Skeletal muscle satellite cell (primary cell): Measurements from ENCODE around the gene DNAI1.
"Not testable (repeated sequence)": the region's sequence is repeated elsewhere in the genome, so short reads cannot be mapped to it uniquely, and the experiment has no call there.

Experiments used
- H3K27me3 ChIP-seq: 2 replicates; pipeline ENCODE4 v1.7.0; 2013; ENCODE audit warnings: low read length; ENCODE audit not compliant: control insufficient read depth, insufficient read depth
- H3K36me3 ChIP-seq: 2 replicates; pipeline ENCODE4 v1.7.0; 2013; ENCODE audit warnings: mild to moderate bottlenecking, control low read depth, low read length; ENCODE audit not compliant: insufficient read depth
- H3K4me1 ChIP-seq: 2 replicates; pipeline ENCODE4 v1.7.0; 2013; ENCODE audit warnings: low read length; ENCODE audit not compliant: control insufficient read depth, insufficient read depth
- H3K4me2 ChIP-seq: 2 replicates; pipeline ENCODE4 v1.7.0; 2013; ENCODE audit warnings: mild to moderate bottlenecking, low read length
- H3K4me3 ChIP-seq: 2 replicates; pipeline ENCODE4 v1.7.0; 2013; ENCODE audit warnings: low read length
- H3K9ac ChIP-seq: 2 replicates; pipeline ENCODE4 v1.7.0; 2013; ENCODE audit warnings: mild to moderate bottlenecking, low read depth, low read length, moderate library complexity
- H3K9me3 ChIP-seq: replicated peaks from 2 replicates; pipeline ENCODE4 v1.7.0; 2013; ENCODE audit warnings: mild to moderate bottlenecking, control low read depth, low read length

Gene DNAI1

GRCh38 chr9:34437006-34437925, 21.3 kb upstream of the DNAI1 start:
- no peak overlapping the region for H3K4me2 ChIP-seq
- no peak overlapping the region for H3K4me3 ChIP-seq
- H3K36me3 ChIP-seq, result no peaks in the 10 kb centered on the region
- peaks cover 8% of the 10 kb centered on the region for H3K4me1 ChIP-seq
- no peaks in the 10 kb centered on the region for H3K27me3 ChIP-seq
- H3K9ac ChIP-seq, result no peak overlapping the region
- H3K9me3 ChIP-seq, result no peaks in the 10 kb centered on the region

- not testable (repeated sequence) for H3K9me3 ChIP-seq, H3K36me3 ChIP-seq, H3K27me3 ChIP-seq, H3K4me3 ChIP-seq, H3K4me1 ChIP-seq, H3K9ac ChIP-seq, H3K4me2 ChIP-seq
Measured at GRCh38 chr9:34437926-34438307, 20.7 kb upstream of the DNAI1 start.

- not testable (repeated sequence) for H3K4me1 ChIP-seq, H3K9ac ChIP-seq, H3K9me3 ChIP-seq, H3K27me3 ChIP-seq, H3K36me3 ChIP-seq, H3K4me2 ChIP-seq, H3K4me3 ChIP-seq
Measured at GRCh38 chr9:34438465-34438864, 20.1 kb upstream of the DNAI1 start.

GRCh38 chr9:34440017-34440416, 18.6 kb upstream of the DNAI1 start:
- Histone ChIP-seq H3K9ac (no peak overlapping the region), H3K4me2 (no peak overlapping the region), H3K4me3 (no peak overlapping the region), H3K9me3 (no peaks in the 10 kb centered on the region), H3K4me1 (peaks cover 8% of the 10 kb centered on the region), H3K36me3 (no peaks in the 10 kb centered on the region), H3K27me3 (no peaks in the 10 kb centered on the region)

GRCh38 chr9:34442770-34443169, 15.8 kb upstream of the DNAI1 start:
- Histone ChIP-seq H3K4me1 (peaks cover 18% of the 10 kb centered on the region), H3K9me3 (no peaks in the 10 kb centered on the region), H3K27me3 (no peaks in the 10 kb centered on the region), H3K9ac (no peak overlapping the region), H3K4me3 (no peak overlapping the region), H3K36me3 (no peaks in the 10 kb centered on the region), H3K4me2 (no peak overlapping the region)

- Histone ChIP-seq H3K4me1 (peaks cover 18% of the 10 kb centered on the region), H3K27me3 (no peaks in the 10 kb centered on the region), H3K9ac (no peak overlapping the region), H3K36me3 (no peaks in the 10 kb centered on the region), H3K4me3 (no peak overlapping the region), H3K9me3 (no peaks in the 10 kb centered on the region), H3K4me2 (no peak overlapping the region)
Measured at GRCh38 chr9:34443533-34443932, 15.1 kb upstream of the DNAI1 start.

- Histone ChIP-seq H3K36me3 (no peaks in the 10 kb centered on the region), H3K4me3 (no peak overlapping the region), H3K4me1 (peaks cover 18% of the 10 kb centered on the region), H3K27me3 (no peaks in the 10 kb centered on the region), H3K9me3 (no peaks in the 10 kb centered on the region), H3K4me2 (no peak overlapping the region), H3K9ac (no peak overlapping the region)
Measured at GRCh38 chr9:34443976-34444375, 14.6 kb upstream of the DNAI1 start.

GRCh38 chr9:34446468-34446891, 12.1 kb upstream of the DNAI1 start:
- no peak overlapping the region for H3K9ac ChIP-seq
- H3K4me2 ChIP-seq, result no peak overlapping the region
- no peaks in the 10 kb centered on the region for H3K27me3 ChIP-seq
- no peaks in the 10 kb centered on the region for H3K9me3 ChIP-seq
- H3K36me3 ChIP-seq, result no peaks in the 10 kb centered on the region
- peaks cover 14% of the 10 kb centered on the region for H3K4me1 ChIP-seq
- no peak overlapping the region for H3K4me3 ChIP-seq

GRCh38 chr9:34446951-34447350, 11.7 kb upstream of the DNAI1 start:
- Histone ChIP-seq H3K4me2 (no peak overlapping the region), H3K9me3 (no peaks in the 10 kb centered on the region), H3K4me1 (peaks cover 16% of the 10 kb centered on the region), H3K4me3 (no peak overlapping the region), H3K9ac (no peak overlapping the region), H3K27me3 (no peaks in the 10 kb centered on the region), H3K36me3 (no peaks in the 10 kb centered on the region)

GRCh38 chr9:34450644-34451043, 8.0 kb upstream of the DNAI1 start:
- Histone ChIP-seq H3K27me3 (no peaks in the 10 kb centered on the region), H3K36me3 (no peaks in the 10 kb centered on the region), H3K9me3 (no peaks in the 10 kb centered on the region), H3K4me3 (no peak overlapping the region), H3K4me2 (no peak overlapping the region), H3K4me1 (peaks cover 22% of the 10 kb centered on the region), H3K9ac (no peak overlapping the region)

- Histone ChIP-seq H3K36me3 (no peaks in the 10 kb centered on the region), H3K27me3 (no peaks in the 10 kb centered on the region), H3K4me2 (no peak overlapping the region), H3K9me3 (no peaks in the 10 kb centered on the region), H3K9ac (no peak overlapping the region), H3K4me3 (no peak overlapping the region), H3K4me1 (peaks cover 23% of the 10 kb centered on the region)
Measured at GRCh38 chr9:34451135-34451534, 7.5 kb upstream of the DNAI1 start.

- H3K4me2 ChIP-seq, result no peak overlapping the region
- no peak overlapping the region for H3K9ac ChIP-seq
- H3K4me3 ChIP-seq, result no peak overlapping the region
- no peaks in the 10 kb centered on the region for H3K36me3 ChIP-seq
- H3K9me3 ChIP-seq, result no peaks in the 10 kb centered on the region
- H3K27me3 ChIP-seq, result no peaks in the 10 kb centered on the region
- peaks cover 23% of the 10 kb centered on the region for H3K4me1 ChIP-seq
Measured at GRCh38 chr9:34451545-34451944, 7.1 kb upstream of the DNAI1 start.
